ENCODE data around the gene ITGB2.
"Not testable (repeated sequence)": the region's sequence is repeated elsewhere in the genome, so short reads cannot be mapped to it uniquely, and the experiment has no call there.

The ITGB2 gene

DNA sequence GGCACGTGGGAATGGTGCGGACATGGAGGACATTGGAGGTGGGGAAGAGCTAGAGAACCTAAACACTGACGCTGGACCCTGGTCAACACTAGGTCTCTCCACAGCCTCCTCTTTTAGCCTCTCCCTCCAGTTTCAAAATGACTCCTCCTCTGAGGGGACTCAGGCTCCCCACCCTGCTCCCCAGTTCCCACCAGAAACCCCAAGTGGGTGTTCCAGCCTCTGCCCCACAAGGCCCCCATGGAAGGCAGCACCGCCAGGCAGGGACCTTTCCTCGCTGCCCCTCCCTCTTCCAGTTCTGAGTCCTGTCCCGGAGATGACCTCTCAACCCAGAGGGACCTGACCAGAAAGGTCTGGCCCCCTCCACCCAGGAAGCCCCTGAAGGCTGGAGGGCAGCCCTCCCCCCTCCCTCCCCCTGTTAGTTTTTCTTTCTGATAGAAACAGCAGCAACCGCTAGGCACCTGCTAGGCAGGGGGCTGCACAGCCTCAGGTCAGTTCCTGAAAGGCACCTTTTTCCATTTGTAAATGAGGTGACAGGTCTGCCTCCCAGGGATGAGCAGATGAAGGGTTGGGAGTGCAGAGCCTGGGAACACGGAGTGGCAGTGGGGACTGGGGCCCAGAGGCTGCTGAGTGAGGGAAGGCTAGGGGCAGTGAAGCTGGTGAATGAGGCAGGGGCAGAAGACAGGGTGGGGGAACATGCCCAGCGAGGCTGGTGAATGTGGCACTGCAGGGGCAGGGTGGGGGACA lies 9.3 kb upstream of the ITGB2 start:
- peak overlapping the region; percentile 53 for H3K4me3 Mint-ChIP-seq
- H3K27me3 Mint-ChIP-seq, result no peaks in the 10 kb centered on the region
- no peaks in the 10 kb centered on the region for H3K9me3 Mint-ChIP-seq
- peak overlapping the region; percentile 86 for H3K27ac Mint-ChIP-seq
- H3K4me1 Mint-ChIP-seq (ENCODE audit: low read depth), result peaks cover 85% of the 10 kb centered on the region
- H3K36me3 Mint-ChIP-seq (ENCODE audit: low read depth), result peaks cover 19% of the 10 kb centered on the region
- intact Hi-C loops (cut with micrococcal nuclease), result loop anchor here (5.0 kb wide), 3 partner anchors 33 to 128 kb away; partner anchors contain the start of gene UBE2G2

DNA sequence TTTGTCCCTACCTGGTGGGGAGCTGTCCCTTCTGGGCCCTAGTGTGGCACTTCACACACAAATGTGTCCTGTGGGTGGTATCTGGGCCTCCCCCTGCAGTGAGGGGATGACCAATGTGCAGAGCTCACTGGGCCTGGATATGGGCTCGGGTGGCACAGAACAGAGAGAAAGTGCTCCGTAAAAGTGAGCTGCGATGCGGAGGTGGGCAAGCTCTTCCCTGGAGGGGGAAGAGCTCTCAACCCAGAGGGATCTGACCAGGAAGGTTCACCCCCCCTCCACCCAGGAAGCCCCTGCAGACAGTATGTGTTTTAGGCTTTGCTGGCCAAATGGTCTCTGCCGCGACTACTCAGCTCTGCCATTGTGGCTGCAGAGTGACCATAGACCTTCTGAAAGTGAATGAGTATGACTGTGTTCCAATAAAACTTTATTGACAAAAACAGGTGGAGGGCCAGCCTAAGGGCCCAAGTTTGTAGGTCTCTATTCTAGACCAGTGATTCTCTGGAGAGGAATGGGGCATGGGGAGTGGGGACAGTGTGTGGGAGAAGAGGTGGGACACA lies 8.6 kb upstream of the ITGB2 start:
- Mint-ChIP-seq H3K9me3 (no peaks in the 10 kb centered on the region), H3K4me3 (peak overlapping the region; percentile 68), H3K27me3 (no peaks in the 10 kb centered on the region), H3K36me3 (ENCODE audit: low read depth) (peaks cover 13% of the 10 kb centered on the region), H3K27ac (peak overlapping the region; percentile 86), H3K4me1 (ENCODE audit: low read depth) (peaks cover 85% of the 10 kb centered on the region)
- intact Hi-C loops (cut with micrococcal nuclease), result loop anchor here (5.0 kb wide), 2 partner anchors 47 to 127 kb away; partner anchors contain the start of gene UBE2G2

DNA sequence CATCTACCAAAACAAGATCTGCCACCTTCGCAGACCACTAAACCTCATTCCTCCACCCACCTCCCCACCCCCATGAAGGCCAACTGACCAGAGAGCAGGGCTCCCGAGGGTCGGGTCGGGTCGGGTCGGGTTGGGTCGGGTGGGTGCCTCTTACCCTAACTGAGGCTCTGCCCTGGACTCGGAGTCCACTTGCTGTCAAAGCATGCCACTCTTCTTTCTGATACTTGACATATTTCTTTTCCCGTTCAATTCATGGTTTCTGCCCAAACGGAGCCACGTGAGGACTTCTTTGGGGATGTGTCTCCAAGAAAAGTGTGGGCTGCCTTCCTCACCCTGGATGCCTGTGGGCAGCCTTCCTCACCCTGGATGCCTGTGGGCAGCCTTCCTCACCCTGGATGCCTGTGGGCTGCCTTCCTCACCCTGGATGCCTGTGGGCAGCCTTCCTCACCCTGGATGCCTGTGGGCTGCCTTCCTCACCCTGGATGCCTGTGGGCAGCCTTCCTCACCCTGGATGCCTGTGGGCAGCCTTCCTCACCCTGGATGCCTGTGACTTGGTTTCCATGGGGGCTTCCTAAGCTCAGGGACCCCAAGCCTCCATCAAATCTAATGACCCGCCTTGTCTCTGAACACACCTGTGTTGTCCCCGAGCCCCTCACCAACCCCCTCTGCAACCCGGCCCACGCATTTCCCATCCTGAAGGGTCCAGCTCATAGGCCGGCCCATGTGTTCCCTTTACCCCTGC lies 8.0 kb upstream of the ITGB2 start:
- intact Hi-C loops (cut with micrococcal nuclease), result loop anchor here (5.0 kb wide), 2 partner anchors 46 to 126 kb away; partner anchors contain the start of gene UBE2G2
- H3K27ac Mint-ChIP-seq, result peak overlapping the region; percentile 86
- peaks cover 85% of the 10 kb centered on the region for H3K4me1 Mint-ChIP-seq (ENCODE audit: low read depth)
- not testable (repeated sequence) for H3K36me3 Mint-ChIP-seq (ENCODE audit: low read depth); H3K27me3 Mint-ChIP-seq; H3K9me3 Mint-ChIP-seq
- H3K4me3 Mint-ChIP-seq, result peak overlapping the region; percentile 80

DNA sequence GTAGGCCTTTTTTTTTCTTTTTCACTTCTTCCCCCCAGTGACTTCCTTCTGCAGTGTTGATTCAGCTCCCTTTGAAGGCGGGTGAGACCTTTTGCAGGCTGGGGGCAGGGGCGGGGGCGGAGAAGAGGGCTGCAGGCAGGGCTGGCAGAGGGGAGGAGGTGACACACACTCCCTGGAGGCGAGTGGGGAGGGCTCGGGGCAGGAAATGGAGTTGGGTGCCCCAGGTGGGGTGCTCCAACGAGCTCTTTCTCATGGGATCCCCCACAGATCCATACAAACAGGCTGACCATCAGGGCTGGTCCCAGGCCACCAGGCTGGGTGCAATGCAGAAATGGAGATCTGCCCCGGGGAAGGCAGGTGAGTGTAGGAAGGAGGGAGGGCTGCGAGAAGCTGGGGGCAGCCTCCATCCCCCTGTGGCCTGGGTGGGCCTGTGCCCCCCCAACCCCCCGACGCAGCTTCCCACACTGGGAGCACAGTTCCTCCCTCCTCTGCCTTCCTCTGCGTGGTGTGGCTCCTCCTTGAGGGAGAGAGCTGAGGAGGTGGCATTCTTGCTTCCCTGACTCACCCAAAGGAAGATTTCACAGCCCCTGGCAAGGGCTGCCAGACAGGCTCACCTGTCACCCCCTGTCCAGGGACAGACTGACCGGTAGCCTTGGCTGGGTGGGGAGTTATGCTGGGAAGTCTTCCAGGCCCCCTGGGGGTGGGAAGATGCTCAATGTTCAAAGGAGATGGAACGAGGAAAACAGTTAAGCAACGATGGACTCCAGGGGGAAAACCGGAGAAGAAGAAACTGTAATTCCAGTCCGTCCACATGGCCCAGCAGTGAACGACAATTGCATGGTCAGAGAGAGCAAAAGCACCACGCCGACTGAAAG lies 7.1 kb upstream of the ITGB2 start:
- Mint-ChIP-seq H3K27me3 (no peaks in the 10 kb centered on the region), H3K27ac (peak overlapping the region; percentile 86), H3K36me3 (ENCODE audit: low read depth) (peaks cover 9% of the 10 kb centered on the region), H3K9me3 (no peaks in the 10 kb centered on the region), H3K4me3 (peak overlapping the region; percentile 80), H3K4me1 (ENCODE audit: low read depth) (peaks cover 83% of the 10 kb centered on the region)
- intact Hi-C loops (cut with micrococcal nuclease), result loop anchor here (5.0 kb wide), 2 partner anchors 46 to 126 kb away; partner anchors contain the start of gene UBE2G2

DNA sequence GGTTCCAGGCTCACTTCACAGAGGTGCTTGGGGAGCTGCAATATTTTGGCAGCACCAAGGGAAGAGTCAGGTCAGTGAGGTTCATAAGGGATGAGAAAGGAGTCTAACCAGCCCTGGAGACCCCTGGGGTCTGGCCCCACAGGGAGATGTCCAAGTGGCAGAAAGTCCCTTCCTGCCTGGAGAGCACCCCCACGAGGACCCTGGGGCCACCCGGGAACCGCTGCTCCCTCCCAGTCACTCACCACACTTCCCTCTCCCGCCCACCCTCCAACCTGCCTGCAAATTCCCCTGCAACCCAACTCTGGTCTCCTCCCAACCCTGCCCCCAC lies 6.5 kb upstream of the ITGB2 start:
- intact Hi-C loops (cut with micrococcal nuclease), result loop anchor here (5.0 kb wide), 2 partner anchors 45 to 125 kb away; partner anchors contain the start of gene UBE2G2
- no peaks in the 10 kb centered on the region for H3K9me3 Mint-ChIP-seq
- H3K27ac Mint-ChIP-seq, result peak overlapping the region; percentile 86
- peaks cover 87% of the 10 kb centered on the region for H3K4me1 Mint-ChIP-seq (ENCODE audit: low read depth)
- no peaks in the 10 kb centered on the region for H3K27me3 Mint-ChIP-seq
- peaks cover 9% of the 10 kb centered on the region for H3K36me3 Mint-ChIP-seq (ENCODE audit: low read depth)
- H3K4me3 Mint-ChIP-seq, result peak overlapping the region; percentile 80

DNA sequence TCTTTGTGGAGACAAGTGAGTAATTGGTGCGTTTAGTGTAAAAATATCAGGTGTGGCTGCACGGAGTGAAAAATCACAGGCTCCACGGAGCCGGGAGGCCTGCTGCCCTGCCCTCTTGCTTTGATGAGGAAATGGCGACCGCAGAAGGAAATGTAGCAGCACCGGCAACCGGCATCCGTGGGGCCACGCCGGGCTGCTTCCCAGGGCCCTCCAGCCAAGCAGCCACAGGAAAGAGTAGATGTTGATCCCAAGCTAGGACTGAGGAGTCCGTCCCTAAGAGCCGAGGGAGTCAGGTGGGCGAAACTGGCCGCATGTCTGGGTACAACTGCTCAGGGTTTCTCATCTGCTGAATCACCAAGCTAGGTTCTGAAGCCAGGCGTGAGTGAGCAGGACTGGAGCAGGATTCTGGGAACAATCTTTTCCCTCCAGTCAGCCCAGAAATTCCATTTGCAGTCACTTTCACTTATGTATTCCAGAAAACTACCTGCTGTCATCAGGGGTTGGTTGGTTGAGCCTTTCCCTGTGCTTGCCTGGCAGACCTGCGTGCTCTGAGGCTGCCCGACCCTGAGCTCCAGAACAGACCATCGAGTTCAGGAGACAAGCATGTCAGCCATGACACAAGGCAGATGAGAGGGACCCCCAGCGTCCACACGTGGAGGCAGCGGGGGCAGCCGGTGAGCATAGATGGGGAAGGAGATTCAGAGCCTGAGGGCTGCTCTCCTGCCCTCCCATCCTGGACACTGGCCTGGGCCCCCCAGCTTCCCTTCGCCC lies 5.8 kb upstream of the ITGB2 start:
- H3K27me3 Mint-ChIP-seq, result no peaks in the 10 kb centered on the region
- peak overlapping the region; percentile 86 for H3K27ac Mint-ChIP-seq
- peaks cover 10% of the 10 kb centered on the region for H3K36me3 Mint-ChIP-seq (ENCODE audit: low read depth)
- H3K4me1 Mint-ChIP-seq (ENCODE audit: low read depth), result peaks cover 94% of the 10 kb centered on the region
- intact Hi-C loops (cut with micrococcal nuclease), result loop anchor here (5.0 kb wide), 2 partner anchors 44 to 124 kb away; partner anchors contain the start of gene UBE2G2
- no peaks in the 10 kb centered on the region for H3K9me3 Mint-ChIP-seq
- H3K4me3 Mint-ChIP-seq, result peak overlapping the region; percentile 80

DNA sequence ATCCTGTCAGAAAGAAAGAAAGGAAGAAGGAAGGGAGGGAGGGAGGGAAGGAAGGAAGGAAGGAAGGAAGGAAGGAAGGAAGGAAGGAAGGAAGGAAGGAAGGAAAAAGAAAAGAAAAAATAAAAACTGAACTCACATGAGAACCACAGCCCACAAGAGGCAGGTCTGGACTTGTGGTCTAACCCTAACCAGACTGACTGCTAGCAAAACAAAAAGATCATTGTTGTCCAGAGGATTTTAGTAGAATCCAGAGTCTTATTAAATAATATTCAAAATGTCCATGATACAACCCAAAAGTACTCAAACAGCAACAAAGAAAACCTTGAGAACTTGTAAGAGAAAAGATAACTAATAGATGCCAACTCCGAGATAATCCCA lies 4.7 kb upstream of the ITGB2 start:
- no peaks in the 10 kb centered on the region for H3K27me3 Mint-ChIP-seq
- H3K27ac Mint-ChIP-seq, result peak overlapping the region; percentile 80
- H3K36me3 Mint-ChIP-seq (ENCODE audit: low read depth), result peaks cover 22% of the 10 kb centered on the region
- H3K4me1 Mint-ChIP-seq (ENCODE audit: low read depth), result peaks cover 91% of the 10 kb centered on the region
- intact Hi-C loops (cut with micrococcal nuclease), result loop anchor here (5.0 kb wide), 2 partner anchors 43 to 123 kb away; partner anchors contain the start of gene UBE2G2
- H3K4me3 Mint-ChIP-seq, result peak overlapping the region; percentile 33
- H3K9me3 Mint-ChIP-seq, result no peaks in the 10 kb centered on the region

DNA sequence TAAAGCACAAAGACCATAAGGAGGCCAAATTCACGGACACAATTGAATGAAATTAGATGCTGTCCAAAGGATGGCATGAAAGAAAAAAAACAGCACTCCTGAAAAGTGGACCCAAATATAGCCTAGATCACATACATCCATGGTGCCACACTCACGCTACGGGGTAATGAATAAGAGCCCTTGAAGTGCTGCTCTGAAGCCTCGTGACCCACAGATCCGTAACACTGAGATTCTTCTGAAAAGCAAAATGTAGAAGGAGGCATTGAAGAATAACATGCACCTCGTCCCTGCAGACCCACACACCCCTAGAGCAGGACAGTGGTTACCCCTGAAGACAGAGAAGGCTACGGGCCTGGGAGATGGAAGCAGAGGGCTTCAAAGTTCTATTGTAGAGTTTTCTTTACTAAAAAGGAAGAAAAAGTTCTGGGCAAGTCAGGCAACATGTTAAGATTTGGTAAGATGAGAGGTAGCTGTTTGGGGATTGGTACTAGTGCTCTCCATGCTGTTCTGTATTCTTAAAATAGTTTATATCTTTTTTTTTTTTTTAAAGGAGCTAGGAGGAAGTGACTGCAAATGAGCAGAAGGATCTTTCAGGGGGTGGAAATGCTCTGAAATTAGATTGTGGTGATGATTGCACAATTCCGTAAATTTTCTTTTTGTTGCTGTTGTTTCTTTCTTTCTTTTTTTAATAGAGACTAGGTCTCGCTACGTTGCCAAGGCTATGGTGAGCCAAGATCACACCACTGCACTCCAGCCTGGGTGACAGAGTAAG lies 4.1 kb upstream of the ITGB2 start:
- Mint-ChIP-seq H3K27ac (peak overlapping the region; percentile 80), H3K4me1 (ENCODE audit: low read depth) (peaks cover 85% of the 10 kb centered on the region), H3K9me3 (no peaks in the 10 kb centered on the region), H3K4me3 (peak overlapping the region; percentile 65), H3K27me3 (no peaks in the 10 kb centered on the region), H3K36me3 (ENCODE audit: low read depth) (peaks cover 27% of the 10 kb centered on the region)
- intact Hi-C loops (cut with micrococcal nuclease), result loop anchor here (5.0 kb wide), 2 partner anchors 42 to 122 kb away; partner anchors contain the start of gene UBE2G2

DNA sequence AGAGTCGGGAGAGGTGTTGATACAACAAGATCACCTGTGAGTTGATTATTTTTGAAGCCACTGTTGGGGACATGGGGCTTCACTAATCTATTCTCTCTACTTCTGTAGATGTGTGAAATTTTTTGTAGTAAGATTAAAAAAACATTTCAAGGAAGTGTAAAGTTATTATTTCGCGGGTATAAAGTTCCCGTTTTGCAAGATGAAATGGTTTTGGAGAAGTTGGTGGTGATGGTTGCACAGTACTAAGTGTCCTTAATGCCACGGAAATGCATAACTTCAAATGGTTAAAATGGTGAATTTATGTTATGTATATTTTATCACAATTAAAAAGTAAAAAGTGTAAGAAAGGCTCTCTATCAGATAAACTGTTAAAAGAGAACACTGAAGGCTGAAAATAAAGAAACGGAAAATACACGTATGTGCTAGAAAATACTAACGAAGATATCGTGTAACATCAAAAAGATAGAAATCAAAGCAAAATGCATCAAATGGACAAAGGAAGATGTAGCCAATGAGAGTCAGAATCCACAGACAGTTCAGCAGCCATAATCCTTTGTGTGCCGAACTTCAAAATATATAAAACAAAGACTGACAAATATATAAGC lies 2.9 kb upstream of the ITGB2 start:
- peak overlapping the region; percentile 27 for H3K4me3 Mint-ChIP-seq
- no peaks in the 10 kb centered on the region for H3K9me3 Mint-ChIP-seq
- H3K36me3 Mint-ChIP-seq (ENCODE audit: low read depth), result peaks cover 31% of the 10 kb centered on the region
- intact Hi-C loops (cut with micrococcal nuclease), result no loop called here
- H3K4me1 Mint-ChIP-seq (ENCODE audit: low read depth), result peaks cover 83% of the 10 kb centered on the region
- peak overlapping the region; percentile 80 for H3K27ac Mint-ChIP-seq
- H3K27me3 Mint-ChIP-seq, result no peaks in the 10 kb centered on the region

DNA sequence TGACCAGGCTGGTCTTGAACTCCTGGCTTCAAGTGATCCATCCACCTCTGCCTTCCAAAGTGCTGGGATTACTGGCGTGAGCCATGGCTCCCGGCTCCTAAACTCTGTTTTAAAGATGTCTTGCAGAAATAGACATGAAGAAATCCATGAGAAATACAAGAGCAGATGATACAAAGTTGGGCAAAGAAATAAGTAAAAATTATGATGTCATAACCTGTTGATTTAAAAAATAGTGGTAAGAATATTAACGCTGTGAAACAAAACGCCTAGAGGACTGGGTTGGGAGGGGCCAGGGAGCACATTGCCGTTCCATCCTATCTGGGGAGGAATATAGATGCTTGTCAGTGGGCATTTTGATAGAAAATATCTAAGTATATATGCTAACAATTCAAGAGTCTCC lies 1.2 kb upstream of the ITGB2 start:
- peaks cover 83% of the 10 kb centered on the region for H3K4me1 Mint-ChIP-seq (ENCODE audit: low read depth)
- peak overlapping the region; percentile 91 for H3K4me3 Mint-ChIP-seq
- H3K36me3 Mint-ChIP-seq (ENCODE audit: low read depth), result peaks cover 47% of the 10 kb centered on the region
- H3K9me3 Mint-ChIP-seq, result no peaks in the 10 kb centered on the region
- intact Hi-C loops (cut with micrococcal nuclease), result no loop called here
- no peaks in the 10 kb centered on the region for H3K27me3 Mint-ChIP-seq
- H3K27ac Mint-ChIP-seq, result peak overlapping the region; percentile 80

DNA sequence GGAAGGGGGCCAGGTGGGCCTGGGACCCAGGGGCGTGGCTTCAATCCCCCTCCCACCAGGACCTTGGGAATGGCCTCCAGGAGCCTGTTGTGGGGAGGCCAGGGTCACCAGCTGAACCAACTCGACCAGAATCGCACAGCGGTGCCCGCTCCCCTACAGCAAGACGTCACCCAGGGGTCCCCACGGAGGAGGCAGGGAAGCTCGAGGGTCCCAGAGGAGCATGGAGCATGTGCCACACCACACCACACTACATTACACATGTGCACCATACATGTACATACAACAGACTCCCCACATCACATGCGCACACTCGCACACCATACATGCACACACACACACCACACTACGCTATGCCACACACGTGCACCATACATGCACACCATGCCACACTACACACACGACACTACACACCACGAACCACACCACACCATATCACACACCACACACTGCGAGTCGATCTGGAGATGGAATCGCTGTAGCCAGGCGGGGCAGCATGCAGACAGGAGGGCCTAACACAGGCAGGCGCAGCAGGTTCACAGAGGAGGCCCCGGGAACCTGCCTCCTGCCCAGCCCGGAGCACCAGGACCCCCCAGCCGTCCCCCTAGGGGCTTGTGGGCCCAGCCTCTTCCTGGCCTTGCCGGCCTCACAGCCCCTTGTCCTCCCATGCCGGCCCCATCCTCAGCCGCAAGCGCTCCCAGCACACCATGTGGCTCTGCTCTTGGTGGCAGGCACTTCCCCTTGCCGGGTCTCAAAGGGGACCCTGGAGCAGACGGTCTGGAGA lies 596 bp downstream of the ITGB2 start:
- H3K27me3 Mint-ChIP-seq, result no peaks in the 10 kb centered on the region
- peak overlapping the region; percentile 91 for H3K4me3 Mint-ChIP-seq
- intact Hi-C loops (cut with micrococcal nuclease), result no loop called here
- H3K27ac Mint-ChIP-seq, result peak overlapping the region; percentile 80
- peaks cover 84% of the 10 kb centered on the region for H3K4me1 Mint-ChIP-seq (ENCODE audit: low read depth)
- H3K36me3 Mint-ChIP-seq (ENCODE audit: low read depth), result peaks cover 65% of the 10 kb centered on the region
- H3K9me3 Mint-ChIP-seq, result no peaks in the 10 kb centered on the region

Data from dendritic cell treated with granulocyte-macrophage colony-stimulating factor and Interleukin-4, amounts not matched to agents 40 ng/mL and 50 ng/mL, for 4 days (primary cell).